IgD-negative memory B cell (primary cell): ENCODE data around the gene UVSSA. TPM values are rescaled to one million over a fixed set of nuclear protein-coding genes. Genes with fewer than 3 reads are reported as not detected.
"Not testable (repeated sequence)": the region's sequence is repeated elsewhere in the genome, so short reads cannot be mapped to it uniquely, and the experiment has no call there.

ENCODE experiments used
- H3K27ac Mint-ChIP-seq, 3 donors: one replicate each; pipeline ENCODE4 v1.8.0; 2020 to 2022; ENCODE audit warnings: mild to moderate bottlenecking in 3 of 3, mixed read lengths in 3 of 3, moderate library complexity in 1 of 3
- H3K27me3 Mint-ChIP-seq: one replicate; pipeline ENCODE4 v1.8.0; 2021; ENCODE audit warnings: mixed read lengths
- H3K36me3 Mint-ChIP-seq: one replicate; pipeline ENCODE4 v1.8.0; 2020; ENCODE audit warnings: mild to moderate bottlenecking, mixed read lengths
- H3K4me1 Mint-ChIP-seq, 3 donors: one replicate each; pipeline ENCODE4 v1.8.0; 2020 to 2022; ENCODE audit warnings: mixed read lengths in 3 of 3, mild to moderate bottlenecking in 1 of 3
- H3K4me3 Mint-ChIP-seq, 4 donors: one replicate each; pipeline ENCODE4 v1.8.0; 2020 to 2022; ENCODE audit warnings: mild to moderate bottlenecking in 4 of 4, mixed read lengths in 4 of 4, moderate library complexity in 3 of 4
- H3K9me3 Mint-ChIP-seq, 3 donors: one replicate each; pipeline ENCODE4 v1.8.0; 2020 to 2021; ENCODE audit warnings: mixed read lengths in 3 of 3, mild to moderate bottlenecking in 1 of 3
- polyA plus RNA-seq: library from polyadenylated mRNA; unstranded; fragments of 300-500 nt; fragmentation: Illumina TruSeq; gene quantifications from one replicate; pipeline ENCODE4 v1.2.3, GENCODE V29; 2021

The UVSSA gene
- polyA plus RNA-seq, 1 donor from 2014 or later = 9.5 TPM

- not testable (repeated sequence) for H3K4me1 Mint-ChIP-seq, H3K27ac Mint-ChIP-seq, H3K9me3 Mint-ChIP-seq, H3K36me3 Mint-ChIP-seq, H3K4me3 Mint-ChIP-seq, H3K27me3 Mint-ChIP-seq
Measured at GRCh38 chr4:1324443-1325175, 22.4 kb upstream of the UVSSA start.

- no peaks in the 10 kb centered on the region for H3K9me3 Mint-ChIP-seq
- H3K36me3 Mint-ChIP-seq = no peaks in the 10 kb centered on the region
- no peak overlapping the region for H3K4me3 Mint-ChIP-seq
- no peak overlapping the region for H3K27ac Mint-ChIP-seq
- peaks cover 0 to 4% (median 0%) of the 10 kb centered on the region in 3 donors for H3K4me1 Mint-ChIP-seq
- H3K27me3 Mint-ChIP-seq = no peaks in the 10 kb centered on the region
Measured at GRCh38 chr4:1325176-1325480, 21.9 kb upstream of the UVSSA start.

GRCh38 chr4:1325681-1326635, 21.1 kb upstream of the UVSSA start:
- peaks cover 0 to 3% (median 0%) of the 10 kb centered on the region in 3 donors for H3K4me1 Mint-ChIP-seq
- no peaks in the 10 kb centered on the region for H3K27me3 Mint-ChIP-seq
- H3K4me3 Mint-ChIP-seq = no peak overlapping the region
- no peak overlapping the region for H3K27ac Mint-ChIP-seq
- H3K9me3 Mint-ChIP-seq = no peaks in the 10 kb centered on the region
- no peaks in the 10 kb centered on the region for H3K36me3 Mint-ChIP-seq

- no peak overlapping the region for H3K27ac Mint-ChIP-seq
Measured at GRCh38 chr4:1326751-1327525, 20.1 kb upstream of the UVSSA start.

GRCh38 chr4:1327526-1328266, 19.3 kb upstream of the UVSSA start:
- Mint-ChIP-seq H3K27me3 (no peaks in the 10 kb centered on the region), H3K9me3 (no peaks in the 10 kb centered on the region), H3K4me1 (peaks cover 0 to 2% (median 1%) of the 10 kb centered on the region in 3 donors), H3K36me3 (no peaks in the 10 kb centered on the region), H3K27ac (no peak overlapping the region), H3K4me3 (no peak overlapping the region)

More at GRCh38 chr4:1326751-1327525, 20.1 kb upstream of the UVSSA start:
- Mint-ChIP-seq H3K9me3 (no peaks in the 10 kb centered on the region), H3K36me3 (no peaks in the 10 kb centered on the region), H3K4me3 (no peak overlapping the region), H3K4me1 (peaks cover 0 to 2% (median 1%) of the 10 kb centered on the region in 3 donors), H3K27me3 (no peaks in the 10 kb centered on the region)

- Mint-ChIP-seq H3K27me3 (no peaks in the 10 kb centered on the region), H3K4me1 (peaks cover 0 to 2% (median 1%) of the 10 kb centered on the region in 3 donors), H3K4me3 (no peak overlapping the region), H3K27ac (no peak overlapping the region), H3K36me3 (no peaks in the 10 kb centered on the region), H3K9me3 (no peaks in the 10 kb centered on the region)
Measured at GRCh38 chr4:1328267-1329155, 18.5 kb upstream of the UVSSA start.

GRCh38 chr4:1329408-1330371, 17.3 kb upstream of the UVSSA start:
- Mint-ChIP-seq H3K36me3 (no peaks in the 10 kb centered on the region), H3K9me3 (no peaks in the 10 kb centered on the region), H3K27me3 (no peaks in the 10 kb centered on the region), H3K4me1 (peaks cover 0 to 2% (median 1%) of the 10 kb centered on the region in 3 donors), H3K4me3 (peak overlapping the region in 1 of 4 donors; percentile 23), H3K27ac (peak overlapping the region in 2 of 3 donors; percentile 23 to 94)

GRCh38 chr4:1330761-1331590, 16.0 kb upstream of the UVSSA start:
- Mint-ChIP-seq H3K4me1 (peaks cover 0 to 2% (median 1%) of the 10 kb centered on the region in 3 donors), H3K4me3 (peak overlapping the region in 1 of 4 donors; percentile 41), H3K27me3 (no peaks in the 10 kb centered on the region), H3K36me3 (no peaks in the 10 kb centered on the region), H3K9me3 (no peaks in the 10 kb centered on the region), H3K27ac (peak overlapping the region in 2 of 3 donors; percentile 71 to 94)

- H3K36me3 Mint-ChIP-seq = peaks cover 4% of the 10 kb centered on the region
- H3K4me1 Mint-ChIP-seq = peaks cover 0 to 2% (median 1%) of the 10 kb centered on the region in 3 donors
- H3K4me3 Mint-ChIP-seq = no peak overlapping the region
- H3K9me3 Mint-ChIP-seq = no peaks in the 10 kb centered on the region
- peak overlapping the region in 1 of 3 donors; percentile 78 for H3K27ac Mint-ChIP-seq
- H3K27me3 Mint-ChIP-seq = no peaks in the 10 kb centered on the region
Measured at GRCh38 chr4:1331591-1332353, 15.2 kb upstream of the UVSSA start.

- peaks cover 4% of the 10 kb centered on the region for H3K36me3 Mint-ChIP-seq
- H3K9me3 Mint-ChIP-seq = no peaks in the 10 kb centered on the region
- H3K4me3 Mint-ChIP-seq = no peak overlapping the region
- no peaks in the 10 kb centered on the region for H3K27me3 Mint-ChIP-seq
- peaks cover 0 to 2% (median 1%) of the 10 kb centered on the region in 3 donors for H3K4me1 Mint-ChIP-seq
- no peak overlapping the region for H3K27ac Mint-ChIP-seq
Measured at GRCh38 chr4:1332686-1333085, 14.3 kb upstream of the UVSSA start.

GRCh38 chr4:1333256-1333655, 13.8 kb upstream of the UVSSA start:
- Mint-ChIP-seq H3K9me3 (no peaks in the 10 kb centered on the region), H3K36me3 (peaks cover 4% of the 10 kb centered on the region), H3K4me1 (peaks cover 0 to 2% (median 1%) of the 10 kb centered on the region in 3 donors), H3K27me3 (no peaks in the 10 kb centered on the region), H3K27ac (peak overlapping the region in 1 of 3 donors; percentile 63), H3K4me3 (no peak overlapping the region)
